Measurements from ENCODE around the gene NCOR1.
"Not testable (repeated sequence)": the region's sequence is repeated elsewhere in the genome, so short reads cannot be mapped to it uniquely, and the experiment has no call there.

DNA sequence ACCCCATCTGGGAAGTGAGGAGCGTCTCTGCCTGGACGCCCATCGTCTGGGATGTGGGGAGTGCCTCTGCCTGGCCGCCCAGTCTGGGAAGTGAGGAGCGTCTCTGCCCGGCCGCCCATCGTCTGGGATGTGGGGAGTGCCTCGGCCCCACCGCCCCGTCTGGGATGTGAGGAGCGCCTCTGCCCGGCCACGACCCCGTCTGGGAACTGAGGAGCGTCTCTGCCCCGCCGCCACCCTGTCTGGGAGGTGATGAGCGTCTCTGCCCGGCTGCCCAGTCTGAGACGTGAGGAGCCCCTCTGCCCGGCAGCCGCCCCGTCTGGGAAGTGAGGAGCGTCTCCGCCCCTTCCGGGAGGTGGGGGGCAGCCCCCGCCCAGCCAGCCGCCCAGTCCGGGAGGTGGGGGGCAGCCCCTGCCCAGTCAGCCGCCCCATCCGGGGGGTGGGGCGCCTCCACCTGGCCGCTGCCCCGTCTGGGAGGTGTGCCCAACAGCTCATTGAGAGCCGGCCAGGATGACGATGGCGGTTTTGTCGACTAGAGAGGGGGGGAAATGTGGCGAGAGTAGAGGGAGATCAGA is 69.9 kb downstream of the NCOR1 start:
- not testable (repeated sequence) for TF ChIP-seq MYC (IDR thresholded peaks at IDR 0.05; ENCODE audit: borderline replicate concordance, low read length); HDAC2 (IDR thresholded peaks at IDR 0.05); CHD2 (IDR thresholded peaks at IDR 0.05; ENCODE audit: low read length, partially characterized antibody); JUN (IDR thresholded peaks at IDR 0.05); RFX5 (IDR thresholded peaks at IDR 0.05)
- TF ChIP-seq, protein P1, sequence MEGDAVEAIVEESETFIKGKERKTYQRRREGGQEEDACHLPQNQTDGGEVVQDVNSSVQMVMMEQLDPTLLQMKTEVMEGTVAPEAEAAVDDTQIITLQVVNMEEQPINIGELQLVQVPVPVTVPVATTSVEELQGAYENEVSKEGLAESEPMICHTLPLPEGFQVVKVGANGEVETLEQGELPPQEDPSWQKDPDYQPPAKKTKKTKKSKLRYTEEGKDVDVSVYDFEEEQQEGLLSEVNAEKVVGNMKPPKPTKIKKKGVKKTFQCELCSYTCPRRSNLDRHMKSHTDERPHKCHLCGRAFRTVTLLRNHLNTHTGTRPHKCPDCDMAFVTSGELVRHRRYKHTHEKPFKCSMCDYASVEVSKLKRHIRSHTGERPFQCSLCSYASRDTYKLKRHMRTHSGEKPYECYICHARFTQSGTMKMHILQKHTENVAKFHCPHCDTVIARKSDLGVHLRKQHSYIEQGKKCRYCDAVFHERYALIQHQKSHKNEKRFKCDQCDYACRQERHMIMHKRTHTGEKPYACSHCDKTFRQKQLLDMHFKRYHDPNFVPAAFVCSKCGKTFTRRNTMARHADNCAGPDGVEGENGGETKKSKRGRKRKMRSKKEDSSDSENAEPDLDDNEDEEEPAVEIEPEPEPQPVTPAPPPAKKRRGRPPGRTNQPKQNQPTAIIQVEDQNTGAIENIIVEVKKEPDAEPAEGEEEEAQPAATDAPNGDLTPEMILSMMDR (IDR thresholded peaks at IDR 0.05), result not testable (repeated sequence)
- TF ChIP-seq, protein P2, sequence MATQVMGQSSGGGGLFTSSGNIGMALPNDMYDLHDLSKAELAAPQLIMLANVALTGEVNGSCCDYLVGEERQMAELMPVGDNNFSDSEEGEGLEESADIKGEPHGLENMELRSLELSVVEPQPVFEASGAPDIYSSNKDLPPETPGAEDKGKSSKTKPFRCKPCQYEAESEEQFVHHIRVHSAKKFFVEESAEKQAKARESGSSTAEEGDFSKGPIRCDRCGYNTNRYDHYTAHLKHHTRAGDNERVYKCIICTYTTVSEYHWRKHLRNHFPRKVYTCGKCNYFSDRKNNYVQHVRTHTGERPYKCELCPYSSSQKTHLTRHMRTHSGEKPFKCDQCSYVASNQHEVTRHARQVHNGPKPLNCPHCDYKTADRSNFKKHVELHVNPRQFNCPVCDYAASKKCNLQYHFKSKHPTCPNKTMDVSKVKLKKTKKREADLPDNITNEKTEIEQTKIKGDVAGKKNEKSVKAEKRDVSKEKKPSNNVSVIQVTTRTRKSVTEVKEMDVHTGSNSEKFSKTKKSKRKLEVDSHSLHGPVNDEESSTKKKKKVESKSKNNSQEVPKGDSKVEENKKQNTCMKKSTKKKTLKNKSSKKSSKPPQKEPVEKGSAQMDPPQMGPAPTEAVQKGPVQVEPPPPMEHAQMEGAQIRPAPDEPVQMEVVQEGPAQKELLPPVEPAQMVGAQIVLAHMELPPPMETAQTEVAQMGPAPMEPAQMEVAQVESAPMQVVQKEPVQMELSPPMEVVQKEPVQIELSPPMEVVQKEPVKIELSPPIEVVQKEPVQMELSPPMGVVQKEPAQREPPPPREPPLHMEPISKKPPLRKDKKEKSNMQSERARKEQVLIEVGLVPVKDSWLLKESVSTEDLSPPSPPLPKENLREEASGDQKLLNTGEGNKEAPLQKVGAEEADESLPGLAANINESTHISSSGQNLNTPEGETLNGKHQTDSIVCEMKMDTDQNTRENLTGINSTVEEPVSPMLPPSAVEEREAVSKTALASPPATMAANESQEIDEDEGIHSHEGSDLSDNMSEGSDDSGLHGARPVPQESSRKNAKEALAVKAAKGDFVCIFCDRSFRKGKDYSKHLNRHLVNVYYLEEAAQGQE (IDR thresholded peaks at IDR 0.05), result not testable (repeated sequence)
